Measurements from ENCODE around the gene REC114.
A peak's percentile ranks its signal among the peaks of the same experiment; 100 is the strongest.

The REC114 gene

DNA sequence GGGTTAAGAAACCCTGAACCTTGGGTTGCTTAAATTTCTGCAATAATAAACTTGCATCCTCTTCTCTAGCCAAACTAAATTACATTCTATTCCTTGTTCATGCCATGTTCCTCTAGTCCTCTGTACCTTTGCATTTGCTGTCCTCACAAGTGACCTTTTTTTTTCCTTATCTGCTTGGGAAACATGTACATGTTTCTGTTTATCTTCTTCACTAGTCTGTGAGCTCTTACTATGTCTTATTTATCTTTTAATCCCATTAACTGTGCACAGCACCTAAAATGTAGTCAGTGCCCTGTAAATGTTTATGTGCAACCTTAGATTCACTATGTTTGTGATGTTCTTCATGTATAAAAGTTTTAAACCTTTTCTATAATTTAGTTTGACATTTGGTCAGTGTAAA is 61.9 kb downstream of the REC114 start:
- DNase-seq (ENCODE audit: extremely low spot score), result no peak
- ChIA-PET POLR2A (no interaction called here), CTCF (no interaction called here)
- no peak for TF ChIP-seq SUZ12 (IDR thresholded peaks at IDR 0.05)
- TF ChIP-seq, protein P1, sequence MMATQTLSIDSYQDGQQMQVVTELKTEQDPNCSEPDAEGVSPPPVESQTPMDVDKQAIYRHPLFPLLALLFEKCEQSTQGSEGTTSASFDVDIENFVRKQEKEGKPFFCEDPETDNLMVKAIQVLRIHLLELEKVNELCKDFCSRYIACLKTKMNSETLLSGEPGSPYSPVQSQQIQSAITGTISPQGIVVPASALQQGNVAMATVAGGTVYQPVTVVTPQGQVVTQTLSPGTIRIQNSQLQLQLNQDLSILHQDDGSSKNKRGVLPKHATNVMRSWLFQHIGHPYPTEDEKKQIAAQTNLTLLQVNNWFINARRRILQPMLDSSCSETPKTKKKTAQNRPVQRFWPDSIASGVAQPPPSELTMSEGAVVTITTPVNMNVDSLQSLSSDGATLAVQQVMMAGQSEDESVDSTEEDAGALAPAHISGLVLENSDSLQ (IDR thresholded peaks at IDR 0.05), result no peak

GRCh38 chr15:73515527-73515926 is 72.6 kb downstream of the REC114 start:
- POLR2A ChIA-PET, result no interaction called here
- no peak for TF ChIP-seq FOXK2 (IDR thresholded peaks at IDR 0.05)
- TF ChIP-seq, protein P1 (IDR thresholded peaks at IDR 0.05), result no peak
- no peak for TF ChIP-seq ELF4 (IDR thresholded peaks at IDR 0.05)
- TF ChIP-seq NFRKB (IDR thresholded peaks at IDR 0.05), result no peak
- TF ChIP-seq CTBP1 (IDR thresholded peaks at IDR 0.05; ENCODE audit: borderline replicate concordance), result no peak
- TF ChIP-seq FOXM1 (IDR thresholded peaks at IDR 0.05; ENCODE audit: borderline replicate concordance), result no peak
- TF ChIP-seq TARDBP (IDR thresholded peaks at IDR 0.05), result no peak
- no peak for TF ChIP-seq SUZ12 (IDR thresholded peaks at IDR 0.05)
- no peak for TF ChIP-seq ARNT (IDR thresholded peaks at IDR 0.05)
- no peak for TF ChIP-seq BHLHE40 (IDR thresholded peaks at IDR 0.05; ENCODE audit: borderline replicate concordance)
- no peak for TF ChIP-seq ZNF384 (IDR thresholded peaks at IDR 0.05)
- no peak for TF ChIP-seq L3MBTL2 (conservative IDR thresholded peaks at IDR 0.05)
- TF ChIP-seq FOXA1 (IDR thresholded peaks at IDR 0.05), result no peak
- TF ChIP-seq SP1 (IDR thresholded peaks at IDR 0.05), result no peak
- no peak for TF ChIP-seq LEF1 (IDR thresholded peaks at IDR 0.05; ENCODE audit: borderline replicate concordance)
- TF ChIP-seq HDGF (IDR thresholded peaks at IDR 0.05; ENCODE audit: borderline replicate concordance), result no peak
- CTCF ChIA-PET, result interaction anchor here (0.7 kb wide), 1 partner anchor 687 kb away, joined by 3 read pairs; the partner anchor contains the start of gene STRA6
- no peak for DNase-seq (ENCODE audit: extremely low spot score)

DNA sequence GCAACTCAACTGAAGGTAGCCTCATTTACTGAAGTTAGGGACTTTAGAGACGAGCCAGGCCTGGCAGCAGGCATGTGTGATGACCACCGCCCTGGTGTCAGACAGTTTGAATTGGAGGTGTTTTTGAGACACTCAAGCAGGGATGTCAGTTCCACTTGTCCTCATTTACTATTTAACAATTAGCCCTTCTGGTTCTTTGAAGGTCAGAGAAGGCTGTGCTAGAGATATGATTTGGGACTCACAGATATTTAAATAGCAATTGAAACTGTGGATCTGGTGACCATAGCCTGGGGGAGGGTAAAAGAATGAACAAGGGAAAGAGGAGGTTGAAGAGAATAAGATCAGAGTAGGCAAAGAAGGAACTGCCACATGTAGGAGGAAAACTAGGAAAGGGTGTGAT is 74.6 kb downstream of the REC114 start:
- TF ChIP-seq SUZ12 (IDR thresholded peaks at IDR 0.05), result no peak
- no peak for TF ChIP-seq TARDBP (IDR thresholded peaks at IDR 0.05)
- no peak for TF ChIP-seq CTBP1 (IDR thresholded peaks at IDR 0.05; ENCODE audit: borderline replicate concordance)
- TF ChIP-seq HDGF (IDR thresholded peaks at IDR 0.05; ENCODE audit: borderline replicate concordance), result no peak
- TF ChIP-seq, protein P1 (IDR thresholded peaks at IDR 0.05), result no peak
- no peak for TF ChIP-seq BHLHE40 (IDR thresholded peaks at IDR 0.05; ENCODE audit: borderline replicate concordance)
- no peak for TF ChIP-seq SP1 (IDR thresholded peaks at IDR 0.05)
- no peak for TF ChIP-seq FOXK2 (IDR thresholded peaks at IDR 0.05)
- no peak for TF ChIP-seq NFRKB (IDR thresholded peaks at IDR 0.05)
- ChIA-PET CTCF (no interaction called here), POLR2A (no interaction called here)
- DNase-seq (ENCODE audit: extremely low spot score), result no peak

DNA sequence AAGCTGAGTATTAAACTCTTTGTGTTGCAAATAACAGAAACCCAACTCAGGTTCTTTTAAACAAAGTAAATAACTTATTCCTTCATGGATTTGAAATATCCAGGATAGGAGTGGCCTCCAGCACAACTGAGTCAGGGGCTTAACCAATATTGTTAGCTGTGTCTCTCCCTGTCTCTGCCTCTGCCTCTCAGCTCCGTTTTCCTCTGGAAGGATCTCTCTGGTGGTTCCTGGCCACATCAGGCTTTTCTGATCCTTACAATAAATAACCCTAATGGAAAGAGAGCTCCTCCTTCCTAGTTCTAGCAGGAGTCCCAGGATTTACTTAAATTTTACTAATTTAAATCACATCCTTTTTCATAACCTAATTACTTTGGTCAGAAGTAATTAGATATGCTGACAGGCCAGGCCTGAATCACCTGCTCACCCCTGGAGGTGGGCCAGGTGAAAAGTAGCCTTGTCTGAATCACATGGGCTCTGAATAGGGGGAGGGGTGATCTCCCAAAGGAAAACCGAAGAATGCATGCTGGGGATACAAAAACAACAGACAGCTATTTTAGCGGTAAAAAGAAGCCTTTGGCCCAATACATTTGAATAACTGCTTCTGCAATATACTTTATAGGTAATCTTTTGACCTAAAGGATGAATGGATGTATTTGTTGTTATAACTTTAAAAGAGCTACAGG is 75.4 kb downstream of the REC114 start:
- CTCF ChIA-PET, result interaction anchor here (0.6 kb wide), 1 partner anchor 16 kb away, joined by 3 read pairs; no protein-coding TSS in a partner anchor
- DNase-seq (ENCODE audit: extremely low spot score), result no peak
- POLR2A ChIA-PET, result no interaction called here
- TF ChIP-seq LEF1 (IDR thresholded peaks at IDR 0.05; ENCODE audit: borderline replicate concordance) (no peak), HDGF (IDR thresholded peaks at IDR 0.05; ENCODE audit: borderline replicate concordance) (no peak), TARDBP (IDR thresholded peaks at IDR 0.05) (no peak), ZNF384 (IDR thresholded peaks at IDR 0.05) (no peak), FOXA1 (IDR thresholded peaks at IDR 0.05) (no peak), ELF4 (IDR thresholded peaks at IDR 0.05) (no peak)

DNA sequence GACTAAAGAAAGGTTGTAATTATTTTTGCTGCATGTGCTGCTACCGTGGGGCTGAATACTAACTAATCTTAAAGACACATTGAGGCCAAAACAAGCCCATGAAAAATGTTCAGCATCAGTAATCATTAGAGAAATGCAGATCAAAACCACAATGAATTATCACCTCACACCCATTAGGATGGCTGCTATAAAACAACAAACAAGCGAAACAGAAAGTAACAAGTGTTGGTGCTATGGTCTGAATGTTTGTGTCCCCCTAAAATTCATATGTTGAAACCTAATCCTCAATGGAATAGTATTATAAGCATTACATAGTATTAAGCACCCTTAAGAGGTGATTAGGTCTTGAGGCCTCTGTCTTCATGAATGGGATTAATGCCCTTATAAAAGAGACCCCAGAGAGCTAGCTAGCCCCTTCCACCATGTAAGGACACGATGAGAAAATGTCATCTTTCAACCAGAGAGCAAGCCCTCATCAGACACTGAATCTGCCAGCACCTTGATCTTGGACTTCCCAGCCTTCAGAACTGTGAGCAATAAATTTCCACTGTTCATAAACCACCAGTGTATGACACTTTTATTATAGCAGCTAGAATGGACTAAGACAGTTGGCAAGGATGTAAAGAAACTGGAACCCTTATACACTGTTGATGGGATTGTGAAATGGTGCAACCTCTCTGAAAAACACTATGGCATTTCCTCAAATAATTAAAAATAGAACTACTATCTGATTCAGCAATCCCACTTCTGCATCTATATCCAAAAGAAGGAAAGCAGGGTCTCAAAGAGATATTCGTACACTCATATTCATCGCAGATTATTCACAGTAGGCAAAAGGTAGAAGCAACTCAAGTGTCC is 76.1 kb downstream of the REC114 start:
- TF ChIP-seq L3MBTL2 (conservative IDR thresholded peaks at IDR 0.05), result no peak
- TF ChIP-seq SP1 (IDR thresholded peaks at IDR 0.05), result no peak
- TF ChIP-seq, protein P1 (IDR thresholded peaks at IDR 0.05), result peak; percentile 50; the same call in 1 of the 2 replicates
- TF ChIP-seq BHLHE40 (IDR thresholded peaks at IDR 0.05; ENCODE audit: borderline replicate concordance), result no peak
- ChIA-PET CTCF (no interaction called here), POLR2A (no interaction called here)
- no peak for DNase-seq (ENCODE audit: extremely low spot score)

GRCh38 chr15:73522011-73522410 is 79.0 kb downstream of the REC114 start:
- no peak for DNase-seq (ENCODE audit: extremely low spot score)
- TF ChIP-seq L3MBTL2 (conservative IDR thresholded peaks at IDR 0.05) (no peak), FOXK2 (IDR thresholded peaks at IDR 0.05) (no peak), SP1 (IDR thresholded peaks at IDR 0.05) (no peak), ARNT (IDR thresholded peaks at IDR 0.05) (no peak), ELF4 (IDR thresholded peaks at IDR 0.05) (no peak)
- TF ChIP-seq, protein P1 (IDR thresholded peaks at IDR 0.05), result no peak
- ChIA-PET CTCF (no interaction called here), POLR2A (no interaction called here)

Data from HEK293T (cell line).